OCI-LY3 (cell line): ENCODE measurements around the gene NID1.

Experiments used
- EZH2phosphoT487 ChIP-seq: fragments of 200-600 bp; shearing (Covaris generic); IDR thresholded peaks from 2 replicates; pipeline ENCODE4 v1.6.1; 2018; ENCODE audit warnings: antibody characterized with exemption, mixed run types, low read depth
- TF ChIP-seq, protein P1 (sequence below): fragments of 200-600, 300-600 bp; sonication (generic); IDR thresholded peaks from 2 replicates; pipeline ENCODE4 v1.5.1; 2014; ENCODE audit warnings: antibody characterized with exemption, low read length, low read depth

DNA sequence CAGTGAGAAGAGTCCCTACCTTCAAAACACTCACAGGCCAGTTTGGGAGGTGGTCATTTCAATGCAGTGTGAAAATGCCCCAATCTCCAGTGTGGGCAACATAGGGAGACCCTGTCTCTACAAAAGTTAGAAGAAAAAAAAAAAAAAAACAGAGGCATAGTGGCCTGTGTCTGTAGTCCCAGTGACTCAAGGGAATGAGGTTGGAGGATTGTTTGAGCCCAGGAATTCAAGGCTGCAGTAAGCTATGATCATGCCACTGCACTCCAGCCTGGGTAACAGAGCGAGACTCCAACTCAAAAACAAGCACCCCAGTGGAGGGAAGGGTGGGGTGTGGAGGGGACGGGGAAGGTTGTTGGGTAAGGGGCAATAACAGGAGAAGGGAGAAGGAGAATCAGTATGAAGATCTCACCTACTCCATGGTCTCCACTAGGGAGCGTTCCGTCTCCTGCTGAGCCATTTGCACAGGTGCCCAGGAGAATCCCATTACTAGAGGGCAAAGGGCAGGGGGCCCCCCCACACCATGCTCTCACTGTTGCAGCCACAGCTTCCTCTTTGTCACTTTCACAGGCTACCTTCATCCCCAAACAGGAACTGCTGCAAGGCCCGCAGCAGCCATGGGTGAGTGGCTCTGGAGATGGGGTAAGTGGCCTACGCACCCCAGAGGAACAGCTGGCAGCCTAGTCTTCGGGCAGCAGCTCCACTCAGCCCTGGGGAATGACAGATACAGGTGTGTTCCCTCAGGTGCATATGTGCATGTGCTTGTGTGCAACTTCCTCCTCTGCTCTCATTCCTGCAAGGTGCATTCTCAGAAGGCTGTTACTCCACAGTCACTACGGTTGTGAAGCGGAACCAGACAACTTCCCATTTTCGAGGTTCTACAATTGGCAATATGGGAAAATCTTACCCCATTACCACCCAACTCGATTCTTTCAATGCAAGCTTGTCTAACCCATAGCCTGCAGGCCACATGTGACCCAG, 110.3 kb downstream of the NID1 start:
- TF ChIP-seq, protein P1, sequence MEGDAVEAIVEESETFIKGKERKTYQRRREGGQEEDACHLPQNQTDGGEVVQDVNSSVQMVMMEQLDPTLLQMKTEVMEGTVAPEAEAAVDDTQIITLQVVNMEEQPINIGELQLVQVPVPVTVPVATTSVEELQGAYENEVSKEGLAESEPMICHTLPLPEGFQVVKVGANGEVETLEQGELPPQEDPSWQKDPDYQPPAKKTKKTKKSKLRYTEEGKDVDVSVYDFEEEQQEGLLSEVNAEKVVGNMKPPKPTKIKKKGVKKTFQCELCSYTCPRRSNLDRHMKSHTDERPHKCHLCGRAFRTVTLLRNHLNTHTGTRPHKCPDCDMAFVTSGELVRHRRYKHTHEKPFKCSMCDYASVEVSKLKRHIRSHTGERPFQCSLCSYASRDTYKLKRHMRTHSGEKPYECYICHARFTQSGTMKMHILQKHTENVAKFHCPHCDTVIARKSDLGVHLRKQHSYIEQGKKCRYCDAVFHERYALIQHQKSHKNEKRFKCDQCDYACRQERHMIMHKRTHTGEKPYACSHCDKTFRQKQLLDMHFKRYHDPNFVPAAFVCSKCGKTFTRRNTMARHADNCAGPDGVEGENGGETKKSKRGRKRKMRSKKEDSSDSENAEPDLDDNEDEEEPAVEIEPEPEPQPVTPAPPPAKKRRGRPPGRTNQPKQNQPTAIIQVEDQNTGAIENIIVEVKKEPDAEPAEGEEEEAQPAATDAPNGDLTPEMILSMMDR = peak; percentile 47
- no peak for TF ChIP-seq EZH2phosphoT487
